HG02870 (cell line): ENCODE results near the gene IQCE.
A peak's percentile ranks its signal among the peaks of the same experiment; 100 is the strongest.

Source experiments
- ATAC-seq: cut with Tn5 transposase; IDR thresholded peaks from one replicate; pipeline ENCODE4 v1.9.1; 2021; ENCODE audit warnings: mild to moderate bottlenecking, moderate library complexity; ENCODE audit not compliant: unreplicated experiment

Gene IQCE, protein sequence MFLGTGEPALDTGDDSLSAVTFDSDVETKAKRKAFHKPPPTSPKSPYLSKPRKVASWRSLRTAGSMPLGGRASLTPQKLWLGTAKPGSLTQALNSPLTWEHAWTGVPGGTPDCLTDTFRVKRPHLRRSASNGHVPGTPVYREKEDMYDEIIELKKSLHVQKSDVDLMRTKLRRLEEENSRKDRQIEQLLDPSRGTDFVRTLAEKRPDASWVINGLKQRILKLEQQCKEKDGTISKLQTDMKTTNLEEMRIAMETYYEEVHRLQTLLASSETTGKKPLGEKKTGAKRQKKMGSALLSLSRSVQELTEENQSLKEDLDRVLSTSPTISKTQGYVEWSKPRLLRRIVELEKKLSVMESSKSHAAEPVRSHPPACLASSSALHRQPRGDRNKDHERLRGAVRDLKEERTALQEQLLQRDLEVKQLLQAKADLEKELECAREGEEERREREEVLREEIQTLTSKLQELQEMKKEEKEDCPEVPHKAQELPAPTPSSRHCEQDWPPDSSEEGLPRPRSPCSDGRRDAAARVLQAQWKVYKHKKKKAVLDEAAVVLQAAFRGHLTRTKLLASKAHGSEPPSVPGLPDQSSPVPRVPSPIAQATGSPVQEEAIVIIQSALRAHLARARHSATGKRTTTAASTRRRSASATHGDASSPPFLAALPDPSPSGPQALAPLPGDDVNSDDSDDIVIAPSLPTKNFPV

GRCh38 chr7:2558629-2559282 is at the start of gene IQCE:
Gene IQCE, plus strand, starts transcription at chr7:2558979. Its CDS starts 203 bp downstream, at chr7:2559182.
- ATAC-seq: peak; percentile 52

DNA sequence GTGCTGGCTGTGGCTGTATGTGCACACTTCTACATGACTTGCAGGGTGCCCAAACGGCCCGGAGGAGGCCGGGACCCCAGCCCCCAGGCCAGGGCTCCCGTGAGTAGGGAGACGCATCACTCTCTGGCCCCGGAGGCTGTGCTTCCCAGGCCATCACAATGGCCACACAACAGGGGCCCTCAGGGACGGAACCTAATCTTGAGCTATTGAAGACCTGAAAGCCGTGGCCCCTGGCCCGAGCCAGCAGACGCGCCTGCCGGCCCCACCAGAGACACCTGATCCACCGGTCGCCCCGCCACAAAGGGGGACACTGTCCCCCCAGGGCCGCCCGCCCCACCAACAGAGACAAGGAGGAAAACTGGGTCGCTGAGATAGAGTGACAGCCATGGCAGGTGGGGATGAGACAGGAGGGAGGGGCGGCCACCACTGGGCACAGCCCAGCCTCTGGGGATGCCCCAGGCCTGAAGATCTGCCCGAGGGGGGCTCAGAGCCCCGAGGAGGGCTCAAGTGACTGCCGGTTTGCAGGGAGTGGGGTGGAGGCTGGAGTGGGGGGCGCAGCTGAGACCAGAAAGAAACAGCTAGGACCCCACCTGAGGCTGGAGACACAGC is 49.4 kb upstream of the IQCE start:
- no peak for ATAC-seq

GRCh38 chr7:2510130-2510776 is 48.5 kb upstream of the IQCE start:
- no peak for ATAC-seq

DNA sequence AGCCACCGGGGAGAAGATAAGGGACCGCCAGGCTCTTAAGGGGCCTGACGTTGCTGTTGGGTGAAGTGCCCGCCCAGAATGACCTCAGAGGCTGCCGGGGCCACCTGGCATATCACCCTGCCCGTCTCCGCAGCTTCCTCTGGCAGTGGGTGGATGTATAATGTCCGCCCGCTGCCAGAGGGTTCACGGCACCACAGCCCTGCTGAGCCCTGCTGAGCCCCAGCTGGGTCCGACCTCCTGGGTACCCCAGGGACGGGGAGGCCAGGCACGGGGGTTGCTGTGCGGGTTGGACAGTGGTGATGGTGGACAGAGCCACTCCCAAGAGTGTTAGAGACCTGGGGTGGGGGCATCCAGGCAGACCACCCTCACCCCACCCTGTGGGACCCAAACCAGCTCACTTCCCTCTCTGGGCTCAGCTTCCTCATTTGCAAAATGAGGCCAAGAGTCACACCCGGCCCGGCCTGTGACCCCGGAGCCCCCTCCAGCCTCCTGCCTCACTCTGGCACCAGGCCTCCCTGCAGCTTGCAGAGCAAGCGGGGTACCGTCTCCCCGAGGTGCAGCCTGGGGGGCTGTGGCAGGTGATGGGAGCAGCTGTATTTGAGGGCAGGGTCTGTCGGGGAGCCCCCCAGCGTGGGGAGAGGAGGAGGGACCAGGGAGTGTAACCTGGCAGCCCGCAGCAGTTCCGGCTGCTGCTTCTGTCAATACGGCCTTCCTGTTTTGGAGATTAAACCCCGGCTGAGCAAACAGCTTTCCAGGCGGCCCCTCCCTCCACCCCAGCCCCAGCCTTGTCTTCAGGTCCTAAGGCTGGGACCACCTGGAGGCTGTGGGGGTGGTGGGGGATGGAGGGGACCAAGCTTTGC is 47.6 kb upstream of the IQCE start:
- ATAC-seq: no peak

DNA sequence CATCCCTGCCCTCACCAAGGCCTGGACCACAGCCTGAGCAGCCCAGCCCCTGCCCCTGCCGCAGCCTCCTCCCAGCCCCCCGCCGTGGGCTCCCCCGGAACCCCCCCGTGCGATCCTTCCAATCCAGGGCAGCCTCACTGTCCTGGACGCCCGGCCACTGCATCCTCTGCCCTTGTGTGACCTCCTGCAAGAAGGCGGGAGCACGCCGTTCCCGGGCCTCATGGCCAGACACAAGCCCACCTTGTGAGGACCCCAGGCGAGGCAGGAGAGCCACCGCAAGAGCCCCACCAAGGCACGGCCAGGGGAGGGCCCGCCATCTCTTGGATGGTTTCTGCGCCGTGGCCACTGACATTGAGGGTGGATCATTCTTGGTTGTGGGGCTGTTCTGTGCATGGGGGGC is 47.0 kb upstream of the IQCE start:
- no peak for ATAC-seq

DNA sequence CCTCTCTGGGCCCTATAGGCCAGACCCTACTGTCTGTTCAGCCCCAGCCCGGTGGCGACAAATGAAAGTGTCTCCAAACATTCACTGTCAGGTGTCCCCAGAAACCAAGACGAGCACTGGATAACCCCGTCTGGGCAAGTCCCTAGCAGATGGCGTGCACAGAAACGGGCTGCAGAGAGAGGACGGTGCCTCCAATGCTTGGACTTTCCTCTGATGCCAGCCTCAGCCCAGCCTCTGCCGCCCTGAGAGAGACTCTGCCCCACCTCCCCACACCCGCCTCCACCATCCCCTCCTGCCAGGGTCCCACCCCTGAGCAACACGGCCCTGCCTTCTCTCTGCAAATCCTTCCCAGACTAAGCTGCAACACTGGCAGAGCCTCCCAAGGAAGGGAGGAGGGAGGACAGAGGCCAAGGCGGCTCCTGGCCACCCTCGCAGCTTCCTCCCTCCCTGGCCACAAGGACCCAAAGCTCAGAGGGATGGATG is 46.6 kb upstream of the IQCE start:
- ATAC-seq: no peak

- ATAC-seq: no peak
Measured at GRCh38 chr7:2512713-2513112, 46.1 kb upstream of the IQCE start.

- no peak for ATAC-seq
Measured at GRCh38 chr7:2513702-2514101, 45.1 kb upstream of the IQCE start.

DNA sequence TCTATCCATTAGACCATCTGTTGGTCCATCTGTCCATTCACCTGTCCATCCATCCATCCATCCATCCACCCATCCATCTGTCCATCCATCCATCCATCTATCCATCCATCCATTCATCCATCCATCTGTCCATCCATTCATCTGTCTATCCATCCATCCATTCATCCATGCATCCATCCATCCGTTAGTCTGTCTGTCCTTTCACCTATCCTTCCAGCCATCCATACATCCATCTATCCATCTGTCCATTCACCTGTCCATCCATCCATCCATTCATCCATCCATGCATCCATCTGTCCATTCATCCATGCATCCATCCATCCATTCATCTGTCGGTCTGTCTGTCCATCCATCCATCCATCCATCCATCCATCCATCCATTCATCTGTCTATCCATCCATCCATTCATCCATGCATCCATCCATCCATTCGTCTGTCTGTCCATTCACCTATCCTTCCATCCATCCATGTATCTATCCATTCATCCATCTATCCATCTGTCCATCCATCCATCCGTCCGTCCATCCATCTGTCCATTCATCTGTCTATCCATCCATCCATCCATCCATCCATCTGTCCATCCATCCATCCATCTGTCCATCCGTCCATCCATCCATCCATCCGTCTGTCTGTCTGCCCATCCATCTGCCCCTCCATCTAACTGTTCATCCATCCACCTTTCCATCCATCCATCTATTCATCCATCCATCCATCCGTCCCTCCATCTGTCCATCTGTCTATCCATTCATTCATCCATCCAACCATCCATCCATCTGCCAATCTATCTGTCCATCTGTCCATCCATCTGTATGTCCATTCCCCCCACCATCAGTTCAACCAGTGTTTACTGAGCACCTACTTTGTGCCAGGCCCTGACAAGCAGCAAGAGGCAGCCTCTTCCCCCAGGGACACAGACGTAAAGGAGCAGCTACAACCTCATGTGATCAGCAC is 44.0 kb upstream of the IQCE start:
- ATAC-seq: no peak

- ATAC-seq: no peak
Measured at GRCh38 chr7:2515424-2516193, 43.2 kb upstream of the IQCE start.

GRCh38 chr7:2516194-2516555 is 42.6 kb upstream of the IQCE start:
- no peak for ATAC-seq

DNA sequence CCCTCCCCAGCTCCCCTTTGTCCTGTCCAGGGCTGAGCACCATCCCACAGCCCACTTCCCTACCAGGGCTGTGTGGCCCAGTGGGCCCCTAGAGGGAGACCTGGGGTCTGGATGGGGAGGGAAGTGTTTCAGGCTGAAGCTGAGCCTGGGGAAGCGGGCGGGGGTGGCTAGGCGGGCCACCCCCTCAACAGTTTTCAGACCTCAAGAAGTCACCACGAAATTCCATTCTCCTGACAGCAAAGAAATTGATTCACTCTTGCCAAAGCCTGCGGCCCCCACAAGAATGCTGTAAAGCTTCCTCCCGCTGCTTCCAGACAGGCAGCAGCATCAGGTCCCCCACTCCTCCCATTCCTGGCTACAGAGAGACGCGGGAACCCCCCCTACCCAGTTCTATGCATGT is 41.8 kb upstream of the IQCE start:
- ATAC-seq: no peak

GRCh38 chr7:2517678-2518507 is 40.9 kb upstream of the IQCE start:
- no peak for ATAC-seq

GRCh38 chr7:2518737-2519118 is 40.1 kb upstream of the IQCE start:
- no peak for ATAC-seq

DNA sequence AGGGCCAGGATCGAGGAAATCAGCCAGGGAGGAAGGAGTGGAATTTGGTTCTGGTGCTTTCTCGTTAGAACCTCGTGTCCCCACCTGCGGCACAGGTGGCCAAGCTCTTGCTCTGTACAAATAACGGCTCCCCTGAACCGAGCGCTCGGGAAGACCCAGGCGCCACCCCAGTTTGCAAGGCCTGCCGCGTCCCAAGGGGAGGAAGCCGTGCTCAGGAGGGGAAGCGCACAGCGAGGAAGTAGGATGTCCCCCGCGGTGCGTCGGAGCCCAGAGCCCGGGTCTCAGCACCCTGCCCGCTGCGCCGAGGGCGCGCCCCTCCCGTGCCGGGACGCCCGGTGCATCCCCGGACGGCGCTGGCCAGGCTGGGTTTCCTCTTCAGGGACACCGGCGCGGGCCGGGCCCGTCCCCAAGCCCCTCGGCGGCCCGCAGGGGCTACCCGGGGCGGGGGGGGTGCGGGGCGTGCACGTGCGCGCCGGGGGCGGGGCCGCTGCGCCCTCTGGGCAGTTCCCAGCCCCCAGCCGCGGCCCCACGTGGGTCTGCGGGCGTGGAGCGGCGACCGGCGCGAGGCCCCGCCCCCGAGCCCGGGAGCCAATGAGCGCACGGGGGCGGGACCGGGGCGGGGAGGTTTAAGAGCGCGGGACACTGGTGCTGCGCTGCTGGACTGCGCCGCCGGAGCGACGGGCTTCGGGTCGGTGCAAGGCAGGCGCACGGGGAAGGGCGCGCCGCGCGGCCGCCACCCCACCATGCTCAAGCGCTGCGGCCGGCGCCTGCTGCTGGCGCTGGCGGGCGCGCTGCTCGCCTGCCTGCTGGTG is 39.5 kb upstream of the IQCE start, which contains the start of gene LFNG:
TSS of gene LFNG (plus strand) at position 656 of the 812 bp plus-strand sequence. CDS start at position 744, 88 bp downstream.
- peak; percentile 79 for ATAC-seq

DNA sequence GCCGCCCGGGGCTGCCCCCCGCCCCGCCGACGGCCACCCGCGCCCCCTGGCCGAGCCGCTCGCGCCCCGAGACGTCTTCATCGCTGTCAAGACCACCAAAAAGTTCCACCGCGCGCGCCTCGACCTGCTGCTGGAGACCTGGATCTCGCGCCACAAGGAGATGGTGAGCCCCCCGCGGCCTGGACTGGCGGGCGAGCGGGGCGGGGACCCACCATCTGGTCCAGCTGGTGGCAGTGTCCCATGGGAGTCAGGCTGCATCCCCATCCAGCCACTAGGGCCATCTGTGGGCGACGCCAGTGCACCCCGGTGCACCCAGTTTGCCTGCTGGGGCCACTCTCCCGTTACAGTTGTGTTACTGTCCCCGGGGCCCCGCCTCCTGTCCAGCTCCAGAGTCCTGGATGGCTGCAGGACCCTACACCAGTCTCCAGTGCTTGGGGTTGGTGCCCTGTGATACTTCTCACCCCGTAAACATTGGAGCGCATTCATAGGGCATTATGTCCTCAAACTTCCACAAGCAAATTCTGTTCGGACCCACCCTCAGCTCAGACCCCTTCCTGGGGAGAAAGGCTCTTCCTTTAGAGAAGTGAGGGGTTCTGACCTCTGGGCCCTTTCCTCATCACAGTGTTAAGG is 38.5 kb upstream of the IQCE start:
- no peak for ATAC-seq
